GM12878 (cell line): ENCODE results near the gene GDI2.

Source experiments
- BHLHE40 ChIP-seq, 2 experiments: fragments of 450-650 bp in 1 of 2; IDR thresholded peaks; 2 replicates each; pipeline ENCODE4 v1.6.1; 2011 to 2017; ENCODE audit warnings: low read depth in 2 of 2, borderline replicate concordance in 1 of 2, improper control_type of control experiment in 1 of 2, low read length in 1 of 2, mild to moderate bottlenecking in 1 of 2
- CTCF ChIP-seq, 3 experiments: IDR thresholded peaks in 2 of 3; conservative IDR thresholded peaks in 1 of 3; 2 replicates each; pipeline ENCODE4 v1.5.1; 2011; ENCODE audit warnings: low read depth in 3 of 3, low read length in 3 of 3, mild to moderate bottlenecking in 3 of 3, control low read depth in 2 of 3, moderate library complexity in 2 of 3, inconsistent platforms in 1 of 3, mixed read lengths in 1 of 3; ENCODE audit not compliant: control insufficient read depth in 2 of 3, insufficient read depth in 1 of 3; ENCODE audit errors: extremely low read depth in 1 of 3
- HDAC2 ChIP-seq: fragments of 200-600 bp; sonication (generic); IDR thresholded peaks from 2 replicates; pipeline ENCODE4 v1.6.1; 2017
- NR2C1 ChIP-seq: fragments of 450-650 bp; IDR thresholded peaks from 2 replicates; pipeline ENCODE4 v1.6.1; 2017; ENCODE audit warnings: antibody characterized with exemption, mild to moderate bottlenecking, moderate library complexity
- POLR2AphosphoS5 ChIP-seq: IDR thresholded peaks from 2 replicates; pipeline ENCODE4 v1.6.1; 2011; ENCODE audit warnings: mild to moderate bottlenecking, low read length, inconsistent platforms
- SREBF2 ChIP-seq: IDR thresholded peaks from 2 replicates; pipeline ENCODE4 v1.6.1; 2012; ENCODE audit warnings: mild to moderate bottlenecking, low read length
- TF ChIP-seq, protein P1 (sequence below): IDR thresholded peaks from 2 replicates; pipeline ENCODE4 v1.6.1; 2011; ENCODE audit warnings: borderline replicate concordance, low read depth, mild to moderate bottlenecking, moderate library complexity, mixed read lengths, low read length; ENCODE audit not compliant: insufficient read depth; ENCODE audit errors: extremely low read length

DNA sequence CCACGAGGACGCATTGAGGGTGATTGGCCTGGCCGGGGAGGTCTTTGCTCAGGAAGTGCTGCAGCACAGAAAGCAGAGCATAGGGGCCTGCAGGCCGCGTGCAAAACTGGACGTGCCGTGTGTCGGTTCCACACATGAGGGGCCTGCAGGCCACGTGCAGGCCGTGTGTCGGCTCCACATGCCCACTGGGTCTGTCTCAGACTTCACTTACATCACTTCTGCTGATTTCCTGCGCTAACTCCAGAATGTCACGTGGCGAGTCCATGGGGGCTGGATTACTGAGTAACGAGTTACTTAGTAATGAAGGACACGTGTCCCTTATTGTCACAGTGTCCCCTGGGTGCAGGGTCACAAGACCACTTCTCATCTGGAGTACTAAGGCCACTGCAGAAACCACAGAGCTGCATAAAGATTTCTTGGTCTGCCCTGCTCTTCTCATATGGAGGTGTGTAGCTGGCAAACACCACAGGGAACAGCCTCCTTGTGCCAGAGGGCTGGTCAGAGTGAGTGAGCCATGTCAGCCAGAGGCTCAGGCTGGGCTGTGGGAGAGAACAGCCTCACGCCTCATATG lies 60.8 kb downstream of the GDI2 start:
- TF ChIP-seq BHLHE40 (IDR thresholded peaks at IDR 0.05; ENCODE audit: borderline replicate concordance in 1 of 2, low read depth in 2 of 2, low read length in 1 of 2) (no peak), POLR2AphosphoS5 (no peak), CTCF (IDR thresholded peaks at IDR 0.05 in 2 of 3, conservative IDR thresholded peaks at IDR 0.05 in 1 of 3; ENCODE audit: control insufficient read depth in 2 of 3, extremely low read depth in 1 of 3, insufficient read depth in 1 of 3, low read depth in 3 of 3, low read length in 3 of 3) (no peak), HDAC2 (no peak), SREBF2 (no peak), NR2C1 (no peak)
- TF ChIP-seq, protein P1, sequence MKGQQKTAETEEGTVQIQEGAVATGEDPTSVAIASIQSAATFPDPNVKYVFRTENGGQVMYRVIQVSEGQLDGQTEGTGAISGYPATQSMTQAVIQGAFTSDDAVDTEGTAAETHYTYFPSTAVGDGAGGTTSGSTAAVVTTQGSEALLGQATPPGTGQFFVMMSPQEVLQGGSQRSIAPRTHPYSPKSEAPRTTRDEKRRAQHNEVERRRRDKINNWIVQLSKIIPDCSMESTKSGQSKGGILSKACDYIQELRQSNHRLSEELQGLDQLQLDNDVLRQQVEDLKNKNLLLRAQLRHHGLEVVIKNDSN = no peak
